A549 (cell line): ENCODE data around the gene CDC6.

Experiments
- CTCF ChIP-seq: fragments of >200 bp; sonication (Bioruptor Twin); formaldehyde crosslinking; IDR thresholded peaks from 3 replicates; pipeline ENCODE4 v1.5.1; 2016
- EP300 ChIP-seq, 2 experiments: fragments of >200 bp; sonication (Bioruptor Twin); formaldehyde crosslinking; IDR thresholded peaks; 2 replicates in 1 of 2; 3 replicates in 1 of 2; pipeline ENCODE4 v1.6.1; 2016 to 2017
- HDAC2 ChIP-seq: fragments of 200-600 bp; sonication (generic); IDR thresholded peaks from 2 replicates; pipeline ENCODE4 v1.6.1; 2016
- PHF8 ChIP-seq: fragments of 200-600 bp; sonication (generic); IDR thresholded peaks from 2 replicates; pipeline ENCODE4 v1.6.1; 2016; ENCODE audit warnings: low read depth, mild to moderate bottlenecking, antibody characterized with exemption, moderate library complexity, borderline replicate concordance
- POLR2A ChIP-seq: IDR thresholded peaks from 2 replicates; pipeline ENCODE4 v1.6.1; 2012; ENCODE audit warnings: mild to moderate bottlenecking, low read length
- TF ChIP-seq, protein P1 (sequence below): fragments of >200 bp; sonication (Bioruptor Twin); formaldehyde crosslinking; IDR thresholded peaks from 3 replicates; pipeline ENCODE4 v1.6.1; 2016

GRCh38 chr17:40321961-40322357, 34.3 kb downstream of the CDC6 start:
- no peak for TF ChIP-seq PHF8
- TF ChIP-seq, protein P1, sequence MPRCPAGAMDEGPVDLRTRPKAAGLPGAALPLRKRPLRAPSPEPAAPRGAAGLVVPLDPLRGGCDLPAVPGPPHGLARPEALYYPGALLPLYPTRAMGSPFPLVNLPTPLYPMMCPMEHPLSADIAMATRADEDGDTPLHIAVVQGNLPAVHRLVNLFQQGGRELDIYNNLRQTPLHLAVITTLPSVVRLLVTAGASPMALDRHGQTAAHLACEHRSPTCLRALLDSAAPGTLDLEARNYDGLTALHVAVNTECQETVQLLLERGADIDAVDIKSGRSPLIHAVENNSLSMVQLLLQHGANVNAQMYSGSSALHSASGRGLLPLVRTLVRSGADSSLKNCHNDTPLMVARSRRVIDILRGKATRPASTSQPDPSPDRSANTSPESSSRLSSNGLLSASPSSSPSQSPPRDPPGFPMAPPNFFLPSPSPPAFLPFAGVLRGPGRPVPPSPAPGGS = no peak
- no peak for TF ChIP-seq CTCF
- no peak for TF ChIP-seq POLR2A
- TF ChIP-seq HDAC2 = no peak
- TF ChIP-seq EP300 (IDR thresholded peaks at IDR 0.05) = no peak
